GM12872 (cell line): ENCODE data around the gene AGAP1.

Source experiments
- TF ChIP-seq, protein P1 (sequence below): IDR thresholded peaks from 3 replicates; pipeline ENCODE4 v1.5.1; 2011; ENCODE audit warnings: low read depth, mild to moderate bottlenecking, low read length, moderate library complexity; ENCODE audit not compliant: insufficient read depth

Gene AGAP1

GRCh38 chr2:235692671-235693171 is 198.9 kb downstream of the AGAP1 start:
- TF ChIP-seq, protein P1, sequence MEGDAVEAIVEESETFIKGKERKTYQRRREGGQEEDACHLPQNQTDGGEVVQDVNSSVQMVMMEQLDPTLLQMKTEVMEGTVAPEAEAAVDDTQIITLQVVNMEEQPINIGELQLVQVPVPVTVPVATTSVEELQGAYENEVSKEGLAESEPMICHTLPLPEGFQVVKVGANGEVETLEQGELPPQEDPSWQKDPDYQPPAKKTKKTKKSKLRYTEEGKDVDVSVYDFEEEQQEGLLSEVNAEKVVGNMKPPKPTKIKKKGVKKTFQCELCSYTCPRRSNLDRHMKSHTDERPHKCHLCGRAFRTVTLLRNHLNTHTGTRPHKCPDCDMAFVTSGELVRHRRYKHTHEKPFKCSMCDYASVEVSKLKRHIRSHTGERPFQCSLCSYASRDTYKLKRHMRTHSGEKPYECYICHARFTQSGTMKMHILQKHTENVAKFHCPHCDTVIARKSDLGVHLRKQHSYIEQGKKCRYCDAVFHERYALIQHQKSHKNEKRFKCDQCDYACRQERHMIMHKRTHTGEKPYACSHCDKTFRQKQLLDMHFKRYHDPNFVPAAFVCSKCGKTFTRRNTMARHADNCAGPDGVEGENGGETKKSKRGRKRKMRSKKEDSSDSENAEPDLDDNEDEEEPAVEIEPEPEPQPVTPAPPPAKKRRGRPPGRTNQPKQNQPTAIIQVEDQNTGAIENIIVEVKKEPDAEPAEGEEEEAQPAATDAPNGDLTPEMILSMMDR = no peak

GRCh38 chr2:235693279-235693678 is 199.4 kb downstream of the AGAP1 start:
- TF ChIP-seq, protein P1 = no peak

GRCh38 chr2:235694721-235695601 is 201.1 kb downstream of the AGAP1 start:
- TF ChIP-seq, protein P1 = no peak

DNA sequence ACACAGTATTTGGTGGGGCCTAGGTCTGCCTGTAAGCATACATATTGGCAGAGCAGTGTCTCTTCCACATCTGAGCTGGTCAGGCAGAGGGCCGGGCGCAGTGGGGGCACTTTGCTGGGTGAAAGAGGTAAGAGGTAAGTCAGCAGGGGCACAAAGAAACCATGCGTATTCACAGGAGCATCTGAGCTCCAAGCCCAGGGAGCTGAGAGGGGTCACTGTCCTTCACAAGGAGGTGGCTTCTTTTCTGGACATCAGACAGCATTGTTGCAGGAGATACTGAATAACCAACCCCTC is 201.7 kb downstream of the AGAP1 start:
- TF ChIP-seq, protein P1 = no peak

GRCh38 chr2:235697041-235697440 is 203.2 kb downstream of the AGAP1 start:
- TF ChIP-seq, protein P1 = no peak

GRCh38 chr2:235698028-235698427 is 204.2 kb downstream of the AGAP1 start:
- TF ChIP-seq, protein P1 = no peak

GRCh38 chr2:235698491-235698890 is 204.6 kb downstream of the AGAP1 start:
- TF ChIP-seq, protein P1 = no peak
